Choroid plexus epithelial cell (primary cell): Measurements from ENCODE around the gene LYPD5.

Experiments used
- DNase-seq: peaks from one replicate; pipeline ENCODE4 v3.0.0-alpha.2; 2010; ENCODE audit warnings: low read depth
- H3K4me3 ChIP-seq: 2 replicates; pipeline ENCODE4 v1.5.1; 2011; ENCODE audit warnings: low read depth, mild to moderate bottlenecking, control low read depth, low read length, moderate library complexity
- CTCF ChIP-seq: conservative IDR thresholded peaks from 2 replicates; pipeline ENCODE4 v1.5.1; 2011; ENCODE audit warnings: low read depth, mild to moderate bottlenecking, control low read depth, inconsistent platforms, low read length, moderate library complexity

The LYPD5 gene

GRCh38 chr19:43802216-43802951, at the start of gene LYPD5:
Gene LYPD5 (minus strand): TSS chr19:43802447. CDS start chr19:43802380, 67 bp downstream.
- H3K4me3 ChIP-seq, result no peak within 1 kb of the TSS
- TF ChIP-seq CTCF, result no peak
- DNase-seq, result no peak

- no peak overlapping the region for H3K4me3 ChIP-seq
- no peak for DNase-seq
- no peak for TF ChIP-seq CTCF
Measured at GRCh38 chr19:43848821-43849220, 46.6 kb upstream of the LYPD5 start.

GRCh38 chr19:43847884-43848283, 45.6 kb upstream of the LYPD5 start:
- TF ChIP-seq CTCF, result no peak
- no peak overlapping the region for H3K4me3 ChIP-seq
- DNase-seq, result no peak

- DNase-seq, result no peak
- TF ChIP-seq CTCF, result no peak
- no peak overlapping the region for H3K4me3 ChIP-seq
Measured at GRCh38 chr19:43847246-43847645, 45.0 kb upstream of the LYPD5 start.

- no peak overlapping the region for H3K4me3 ChIP-seq
- TF ChIP-seq CTCF, result no peak
- DNase-seq, result no peak
Measured at GRCh38 chr19:43842007-43842406, 39.8 kb upstream of the LYPD5 start.

- TF ChIP-seq CTCF, result no peak
- no peak overlapping the region for H3K4me3 ChIP-seq
- DNase-seq, result no peak
Measured at GRCh38 chr19:43839139-43839538, 36.9 kb upstream of the LYPD5 start.
